ENCODE measurements around the gene C16orf74.

C16orf74 gene

GRCh38 chr16:85689950-85690320, 61.0 kb downstream of the C16orf74 start:
- no peak for DNase-seq

DNA sequence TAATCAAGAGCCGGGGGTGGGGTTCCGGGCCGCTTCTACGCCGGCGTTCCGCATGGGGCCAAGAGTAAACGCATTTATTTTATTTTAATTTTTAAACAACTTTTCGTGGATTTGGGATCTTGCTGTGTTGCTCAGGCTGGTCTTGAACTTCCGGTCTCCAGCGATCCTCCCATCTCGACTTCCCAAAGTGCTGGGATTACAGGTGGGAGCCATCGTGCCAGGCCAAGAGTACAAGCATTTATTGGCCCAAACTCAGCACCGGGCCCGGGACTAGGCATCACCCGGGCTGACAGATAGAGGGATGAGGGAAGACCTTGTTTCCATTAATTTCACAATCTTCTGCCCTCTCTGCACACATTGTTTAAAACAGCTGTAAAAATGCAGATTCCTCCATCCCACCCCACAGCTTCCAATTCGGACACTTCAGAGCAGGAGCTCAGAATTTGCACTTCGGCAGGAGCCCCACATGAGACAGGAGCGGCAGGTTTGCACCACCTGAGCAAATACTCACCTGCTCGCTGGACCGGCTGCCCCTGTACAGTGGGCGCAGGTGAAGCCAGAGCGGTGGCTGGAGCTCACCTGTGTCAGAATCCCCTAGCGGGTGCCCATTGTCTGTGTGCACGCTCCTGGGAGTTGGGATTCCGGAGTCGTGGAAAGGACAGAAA, 61.5 kb downstream of the C16orf74 start:
- no peak for DNase-seq

- DNase-seq: peak; percentile 90 to 97 (median 93)
These were observed 62.2 kb downstream of the C16orf74 start, which contains the start of gene GINS2 for GRCh38 chr16:85688586-85689284. GINS2 (minus strand) TSS chr16:85688954; CDS start chr16:85688898, 56 bp downstream.

- DNase-seq: no peak
These were observed 63.0 kb downstream of the C16orf74 start for GRCh38 chr16:85687651-85688471.

- DNase-seq: no peak
These were observed 63.8 kb downstream of the C16orf74 start for GRCh38 chr16:85686912-85687591.

GRCh38 chr16:85685251-85685650, 65.6 kb downstream of the C16orf74 start:
- no peak for DNase-seq

DNA sequence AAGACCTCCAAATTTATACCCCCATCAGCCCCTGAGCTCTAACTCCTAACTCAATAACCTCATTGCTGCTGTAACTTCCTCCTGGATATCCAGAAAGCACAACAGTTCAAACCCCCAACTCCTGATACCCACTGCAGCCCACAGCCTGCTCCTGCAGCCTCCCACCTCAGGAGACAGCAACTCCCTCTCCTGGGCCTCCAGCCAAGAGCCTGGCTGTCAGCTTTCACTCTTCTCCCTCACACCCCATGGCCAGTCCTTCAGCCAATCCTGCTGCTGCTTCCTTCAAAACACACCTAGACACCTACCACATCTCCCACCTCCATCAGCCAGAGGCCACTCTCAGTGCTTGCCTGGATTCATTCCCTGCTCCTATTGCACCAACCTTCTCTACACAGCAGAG, 67.5 kb downstream of the C16orf74 start:
- DNase-seq: no peak

DNA sequence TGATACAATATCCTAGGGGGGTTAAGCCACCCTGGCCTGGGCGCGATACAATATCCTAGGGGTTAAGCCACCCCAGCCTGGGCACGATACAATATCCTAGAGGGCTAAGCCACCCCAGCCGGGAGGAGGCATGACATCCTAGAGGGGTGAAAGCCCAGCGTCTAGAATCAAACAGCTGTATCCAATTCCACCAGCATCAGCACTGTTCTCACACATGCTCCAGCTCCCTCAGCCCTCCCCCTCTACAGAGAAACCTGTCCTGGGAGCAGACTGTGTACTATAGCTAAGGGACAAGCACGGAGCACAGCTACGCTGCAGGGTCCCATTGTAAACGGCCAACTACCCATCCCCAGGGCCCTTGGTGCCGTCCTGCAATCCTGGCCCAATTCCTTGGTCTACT, 68.4 kb downstream of the C16orf74 start:
- DNase-seq: no peak

GRCh38 chr16:85681255-85681654, 69.6 kb downstream of the C16orf74 start:
- DNase-seq: no peak

GRCh38 chr16:85680352-85680944, 70.4 kb downstream of the C16orf74 start:
- DNase-seq: no peak

- DNase-seq: no peak
These were observed 71.0 kb downstream of the C16orf74 start for GRCh38 chr16:85679870-85680269.

GRCh38 chr16:85678821-85679220, 72.1 kb downstream of the C16orf74 start:
- DNase-seq: no peak

DNA sequence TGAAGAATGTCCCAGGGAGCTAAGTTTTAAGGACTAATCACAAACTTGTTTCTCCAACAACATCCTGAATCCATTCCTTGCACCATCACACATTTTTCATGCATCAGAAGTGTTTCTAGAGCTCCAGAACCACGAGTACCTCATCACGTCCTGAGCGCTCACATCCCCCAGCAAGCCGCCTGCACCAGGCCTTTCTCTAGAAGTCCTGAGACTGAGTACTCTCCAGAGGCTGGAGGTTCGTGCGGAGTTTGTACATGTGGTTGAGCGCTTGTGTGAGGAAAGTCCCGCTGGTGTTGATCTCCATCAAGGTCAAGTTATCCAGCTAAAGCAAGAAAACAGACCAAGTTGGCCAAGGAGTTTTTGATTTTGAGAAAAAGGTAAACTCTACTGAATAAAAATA, 72.9 kb downstream of the C16orf74 start:
- no peak for DNase-seq

GRCh38 chr16:85677383-85677967, 73.4 kb downstream of the C16orf74 start:
- DNase-seq: no peak

- DNase-seq: no peak
These were observed 74.4 kb downstream of the C16orf74 start for GRCh38 chr16:85676466-85676865.

DNA sequence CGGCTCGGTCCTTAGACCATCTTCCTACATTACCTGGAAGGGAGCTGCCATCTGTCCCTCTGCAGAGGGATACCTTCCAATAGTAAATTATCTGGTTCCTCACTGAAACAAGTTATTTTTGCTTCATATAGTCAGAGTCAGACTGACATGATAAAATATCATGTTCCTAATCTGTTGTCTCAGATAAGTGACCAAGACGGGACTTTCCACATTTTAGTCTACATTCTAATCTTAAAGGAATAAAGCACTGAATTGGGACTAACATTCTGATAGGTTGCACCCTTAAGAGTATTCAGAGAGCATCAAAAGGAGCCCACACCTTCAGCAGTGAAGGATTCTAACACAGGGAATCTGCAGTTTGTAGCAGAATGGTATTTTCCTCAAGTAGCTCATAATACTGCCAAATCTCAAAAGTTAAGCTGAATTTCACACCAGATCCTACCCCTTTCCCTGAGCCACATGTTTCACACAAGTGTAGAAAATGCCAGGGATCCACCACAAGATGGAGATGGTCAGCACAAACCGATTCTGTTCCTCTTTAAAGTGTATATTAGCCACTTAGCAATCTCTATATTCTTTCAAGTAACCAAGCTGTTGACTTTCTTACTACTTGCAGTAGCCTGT, 75.5 kb downstream of the C16orf74 start:
- DNase-seq: peak; percentile 44 to 58 (median 47)

- no peak for DNase-seq
These were observed 76.1 kb downstream of the C16orf74 start for GRCh38 chr16:85674828-85675227.

DNA sequence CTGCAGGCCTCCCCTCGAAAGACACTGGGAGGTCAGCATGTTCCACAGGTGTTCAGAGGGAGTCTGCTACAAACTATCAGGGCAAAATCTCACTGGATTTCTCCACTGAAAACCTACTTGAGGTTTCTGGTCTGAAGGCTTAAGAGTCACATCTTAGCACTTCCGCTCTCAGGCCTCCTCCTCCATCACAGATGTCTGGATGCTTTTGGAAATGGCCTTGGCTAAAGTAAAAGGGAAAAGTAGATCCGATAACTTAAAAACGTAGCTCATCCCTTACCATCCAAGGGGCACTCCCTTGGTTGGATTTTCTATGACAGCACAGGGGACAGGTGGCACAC, 76.5 kb downstream of the C16orf74 start:
- no peak for DNase-seq

DNA sequence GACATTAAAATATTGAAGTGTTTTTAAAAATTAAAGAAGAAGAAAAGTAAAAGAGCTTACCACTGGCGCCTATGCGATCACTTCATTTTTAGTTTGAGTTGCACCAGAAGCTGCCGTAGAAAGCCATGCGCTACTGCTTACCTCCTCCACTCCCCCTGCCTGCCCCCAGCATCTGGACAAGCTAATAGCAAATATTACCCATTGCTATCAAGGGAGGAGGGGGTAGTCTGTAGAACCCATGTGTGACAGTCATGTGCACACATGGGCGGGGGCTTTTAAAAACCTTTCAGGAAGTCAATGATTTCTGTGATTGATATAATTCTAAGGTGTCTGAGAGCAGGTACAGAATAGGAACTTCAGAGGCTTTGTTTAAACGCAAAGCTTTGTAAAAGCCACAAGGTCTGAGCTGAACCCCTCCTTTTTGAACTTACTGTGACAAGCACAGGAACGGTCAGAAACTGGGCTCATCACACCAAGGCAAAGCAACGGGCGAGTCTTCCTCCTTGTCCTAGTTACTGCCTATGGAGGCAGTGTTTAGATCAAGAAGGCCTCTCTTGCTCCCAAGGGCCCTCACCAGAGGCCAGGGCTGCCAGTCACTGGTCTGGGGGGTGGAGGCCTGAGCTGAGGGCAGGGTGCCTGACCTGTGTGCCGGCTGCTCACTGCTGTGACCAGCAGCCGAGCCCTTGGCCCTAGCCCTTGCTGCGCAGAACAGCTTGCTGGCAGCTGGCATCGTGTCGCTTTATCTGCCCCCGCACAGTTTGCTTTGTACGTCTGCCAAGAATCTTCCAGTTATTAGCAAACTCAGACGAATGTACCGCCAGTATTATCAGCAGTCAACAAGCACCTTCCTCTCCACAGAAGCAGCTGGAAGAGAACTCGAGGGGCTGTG, 77.1 kb downstream of the C16orf74 start:
- no peak for DNase-seq

DNA sequence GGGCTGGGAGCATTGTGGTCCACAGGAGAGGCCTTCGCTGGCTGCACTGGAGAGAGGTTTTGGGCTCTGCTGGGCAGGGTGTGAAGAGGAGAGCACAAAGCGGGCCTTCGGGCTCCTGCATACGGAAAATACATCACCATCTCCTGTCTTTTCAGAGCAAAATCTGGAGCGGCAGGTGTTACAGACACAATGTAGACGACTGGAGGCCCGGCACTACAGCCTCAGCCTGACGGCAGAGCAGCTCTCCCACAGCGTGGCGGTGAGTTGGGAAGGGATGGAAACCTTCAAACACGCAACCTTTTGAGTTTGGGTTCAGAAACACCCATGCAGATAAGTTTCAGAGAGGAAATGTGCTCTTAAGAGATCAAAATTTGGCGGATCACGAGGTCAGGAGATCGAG, 80.1 kb downstream of the C16orf74 start:
- DNase-seq: no peak
